ENCODE results near the gene PMEPA1.

PMEPA1 gene

DNA sequence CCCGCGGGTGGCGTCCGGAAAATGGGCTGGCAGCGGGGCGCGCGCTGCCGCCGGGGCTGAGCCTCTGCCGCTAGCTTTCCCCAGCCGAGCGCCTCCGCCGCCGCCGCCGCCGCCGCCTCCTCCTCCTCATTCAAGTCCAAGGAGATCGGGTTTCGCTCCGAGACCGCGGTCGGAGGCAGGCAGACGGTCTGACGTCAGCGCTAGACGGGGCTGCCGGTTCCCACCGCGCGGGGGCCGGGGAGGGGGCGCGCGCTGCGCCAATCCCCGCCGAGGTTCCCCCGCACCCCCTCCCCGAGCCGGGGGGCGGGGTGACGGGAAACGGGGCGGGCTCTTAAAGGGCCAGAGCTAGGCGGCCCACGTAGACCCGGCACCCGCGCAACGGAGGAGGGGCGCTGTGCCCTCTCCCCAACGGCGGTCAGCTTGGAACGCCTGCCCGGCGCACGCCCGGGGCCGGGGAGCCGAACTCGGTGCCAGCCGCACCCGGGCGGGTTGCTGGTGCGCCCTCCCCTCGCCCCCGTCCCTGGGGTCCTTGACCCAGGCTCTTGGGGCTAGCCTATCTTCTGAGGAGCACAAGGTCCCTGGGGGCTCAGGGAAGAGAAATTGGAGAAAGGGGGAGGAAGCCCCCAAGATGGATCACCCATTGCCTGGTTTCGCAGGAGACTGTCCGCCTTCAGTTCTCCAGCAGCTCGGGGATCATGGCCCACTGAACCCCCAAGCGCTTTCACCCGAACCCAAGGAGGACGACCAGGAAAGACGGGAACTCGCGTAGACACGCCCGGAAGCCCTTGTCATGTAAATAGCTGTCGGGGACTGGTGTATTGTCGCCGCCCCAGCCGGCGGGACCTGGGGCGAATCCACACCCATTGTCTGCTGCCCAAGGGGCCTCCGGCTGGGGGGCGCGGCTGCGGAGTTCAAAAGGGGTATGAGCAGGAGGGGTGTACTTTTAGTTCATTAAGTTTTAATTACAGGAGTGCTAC is at the start of gene PMEPA1:
Gene PMEPA1, minus strand, starts transcription at position 193 of the 977 bp plus-strand sequence. CDS start 433 bp downstream, outside the sequence.
- DNase-seq: peak in 50 of 51 donors; percentile 28 to 91 (median 84)

DNA sequence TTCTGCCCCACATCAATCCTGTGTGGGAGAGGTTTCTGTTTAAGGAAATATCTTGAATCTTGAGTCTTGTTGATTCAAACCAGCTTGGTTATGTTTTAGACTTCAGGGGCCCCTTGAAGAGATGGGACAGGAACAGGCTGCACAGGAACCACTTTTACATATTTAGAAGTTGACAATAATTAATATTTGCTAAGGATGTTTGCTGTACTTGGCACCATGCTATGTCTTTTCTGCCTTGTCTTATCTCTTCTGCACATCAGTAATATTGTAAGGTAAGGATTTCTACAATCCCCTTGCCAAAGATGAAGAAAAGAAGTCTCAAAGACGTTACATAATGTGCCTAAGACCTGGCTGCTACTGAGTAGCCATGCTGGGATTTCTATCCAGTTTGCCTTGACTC is 48.0 kb upstream of the PMEPA1 start:
- no peak for DNase-seq

GRCh38 chr20:57756921-57757320 is 47.1 kb upstream of the PMEPA1 start:
- no peak for DNase-seq

GRCh38 chr20:57756213-57756612 is 46.4 kb upstream of the PMEPA1 start:
- DNase-seq: peak in 1 of 51 donors; percentile 2

- DNase-seq: no peak
These were observed 45.8 kb upstream of the PMEPA1 start for GRCh38 chr20:57755609-57756008.

- no peak for DNase-seq
These were observed 44.4 kb upstream of the PMEPA1 start for GRCh38 chr20:57754190-57754589.

- no peak for DNase-seq
These were observed 43.7 kb upstream of the PMEPA1 start for GRCh38 chr20:57753332-57754164.

DNA sequence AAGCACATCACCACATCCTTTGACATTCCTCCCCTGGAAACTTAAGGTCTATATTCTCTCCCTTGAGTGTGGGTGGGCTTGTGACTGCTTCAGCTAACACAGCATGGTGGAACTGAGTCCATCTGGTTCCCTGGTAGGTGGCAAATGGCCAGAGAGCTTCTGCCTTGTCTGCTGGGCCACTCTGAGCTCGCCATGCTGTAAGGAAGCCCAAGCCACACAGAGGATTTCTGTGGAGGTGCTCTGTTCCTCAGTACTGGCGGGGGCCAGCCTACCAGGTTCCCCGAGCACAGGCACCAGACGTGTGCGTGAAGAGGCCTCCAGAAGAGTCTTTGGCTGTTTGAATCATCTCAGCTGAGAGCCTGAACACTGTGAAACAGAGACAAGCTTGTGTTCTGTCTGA is 41.6 kb upstream of the PMEPA1 start:
- no peak for DNase-seq

DNA sequence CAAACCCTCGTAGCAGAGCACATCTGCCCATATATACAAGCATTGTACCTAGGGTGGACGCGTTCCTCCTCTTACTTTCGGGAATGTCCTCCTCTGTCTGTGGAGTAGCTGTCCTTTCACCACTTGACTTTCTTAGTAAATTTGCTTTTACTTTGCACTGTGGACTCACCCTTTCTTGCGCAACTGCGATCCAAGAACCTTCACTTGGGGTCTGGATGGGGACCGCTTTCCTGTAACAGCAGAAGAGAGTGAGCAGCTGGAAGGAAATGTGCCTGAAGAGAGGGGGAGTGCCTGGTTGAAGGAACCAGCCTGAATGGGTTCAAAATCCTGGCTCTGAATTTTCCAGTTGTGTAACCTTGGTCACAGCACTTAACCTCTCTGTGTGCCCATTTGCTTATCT is 40.1 kb upstream of the PMEPA1 start:
- DNase-seq: no peak

DNA sequence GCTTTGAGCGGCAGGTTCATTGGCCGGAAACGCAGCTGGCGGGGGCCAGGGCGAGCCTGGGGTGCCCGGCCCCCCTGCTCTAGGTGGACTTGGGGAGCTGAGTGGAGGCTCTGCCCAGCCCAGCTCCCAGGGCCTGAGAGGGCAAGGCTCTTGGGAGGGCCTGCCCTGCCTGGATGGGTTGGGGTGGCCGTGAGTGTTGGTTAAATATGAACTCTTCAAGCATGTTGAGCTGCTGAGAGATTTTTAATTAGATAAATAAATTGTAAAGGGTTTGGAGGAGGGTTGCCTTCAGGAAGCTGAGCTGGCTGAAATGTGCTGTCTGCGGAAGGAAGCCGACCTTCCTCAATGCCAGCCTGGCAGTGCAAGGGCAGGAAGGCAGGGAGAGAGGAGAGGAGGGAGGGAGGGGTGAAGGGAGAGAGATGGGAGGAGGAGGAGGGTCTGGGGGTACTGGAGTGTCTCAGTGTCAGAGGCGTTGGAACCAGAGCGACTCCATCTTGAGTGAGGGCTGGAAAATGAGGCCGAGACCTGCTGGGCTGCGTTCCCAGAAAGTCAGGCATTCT is 39.4 kb upstream of the PMEPA1 start:
- peak in 1 of 51 donors; percentile 11 for DNase-seq

GRCh38 chr20:57748601-57749130 is 38.9 kb upstream of the PMEPA1 start:
- peak in 50 of 51 donors; percentile 8 to 88 (median 56) for DNase-seq

- no peak for DNase-seq
These were observed 38.2 kb upstream of the PMEPA1 start for GRCh38 chr20:57747861-57748481.

DNA sequence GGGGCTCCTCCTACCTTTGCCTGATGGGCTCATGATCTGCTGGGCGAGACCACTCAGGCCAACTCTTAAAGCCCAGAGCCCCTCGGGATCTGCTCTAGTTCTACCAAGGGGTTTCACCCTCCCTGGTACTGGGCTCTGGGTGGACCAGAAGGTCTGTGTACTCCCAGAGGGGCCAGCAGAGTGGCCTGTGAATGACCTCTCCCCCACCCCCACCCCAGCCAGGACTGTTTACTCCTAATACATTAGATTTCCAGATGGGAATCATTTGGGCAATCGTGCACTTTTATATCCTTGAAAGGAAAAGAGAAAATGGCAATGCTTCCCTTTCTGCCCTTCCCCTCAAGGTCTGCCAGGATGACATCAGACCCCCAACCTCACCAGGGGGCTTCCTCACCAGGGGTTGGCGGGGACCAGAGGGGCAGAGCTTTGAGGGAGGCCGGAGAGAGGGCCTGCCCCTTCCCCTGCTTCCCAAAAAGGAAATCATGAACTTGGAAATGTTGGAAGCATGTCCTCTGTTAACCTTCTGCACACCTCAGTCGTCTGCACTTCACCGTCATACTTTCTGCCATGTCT is 37.1 kb upstream of the PMEPA1 start:
- DNase-seq: no peak

GRCh38 chr20:57746201-57746600 is 36.4 kb upstream of the PMEPA1 start:
- DNase-seq: no peak

DNA sequence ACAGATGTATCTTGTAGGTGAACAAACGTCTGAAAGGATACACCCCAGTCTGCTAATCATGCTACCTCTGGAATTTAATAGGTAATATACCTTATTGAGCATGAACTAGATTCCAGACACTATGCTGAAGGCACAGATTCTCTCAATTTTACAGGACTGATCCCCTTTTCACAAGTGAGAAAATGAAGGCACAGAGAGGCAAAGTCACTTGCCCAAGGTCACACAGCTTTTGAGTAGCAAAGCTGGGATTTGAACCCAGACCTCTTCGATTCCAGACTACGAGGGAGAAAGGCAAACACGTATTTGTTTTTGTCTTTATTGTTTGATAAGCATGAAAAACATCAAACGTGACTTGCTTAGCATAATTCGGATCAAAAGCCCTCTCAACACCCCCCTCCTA is 34.4 kb upstream of the PMEPA1 start:
- DNase-seq: no peak

DNA sequence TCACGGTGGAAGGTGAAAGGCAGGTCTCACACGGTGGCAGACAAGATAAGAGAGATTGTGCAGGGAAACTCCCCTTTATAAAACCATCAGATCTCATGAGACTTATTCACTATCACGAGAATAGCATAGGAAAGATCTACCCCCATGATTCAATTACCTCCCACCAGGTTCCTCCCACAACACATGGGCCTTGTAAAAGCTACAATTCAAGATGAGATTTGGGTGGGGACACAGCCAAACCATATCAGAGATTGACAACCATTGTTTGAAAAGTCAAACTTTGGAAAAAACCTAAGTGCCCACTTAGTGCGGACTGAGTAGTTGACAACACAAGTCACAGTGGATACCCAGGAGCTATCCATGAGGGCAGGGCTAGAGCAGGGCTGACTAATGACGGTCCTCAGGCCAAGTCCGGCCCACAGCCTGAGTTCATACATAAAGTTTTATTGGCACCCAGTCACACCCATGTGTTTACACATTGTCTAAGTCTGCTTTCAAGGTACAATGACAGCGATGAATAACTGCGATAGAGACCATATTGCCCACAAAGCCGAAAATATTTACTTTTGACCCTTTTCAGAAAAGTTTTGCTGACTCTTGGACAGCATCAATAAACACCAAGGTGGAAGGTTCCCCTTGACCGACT is 33.8 kb upstream of the PMEPA1 start:
- no peak for DNase-seq

GRCh38 chr20:57742507-57743181 is 32.8 kb upstream of the PMEPA1 start:
- no peak for DNase-seq

GRCh38 chr20:57738484-57738883 is 28.7 kb upstream of the PMEPA1 start:
- no peak for DNase-seq

DNA sequence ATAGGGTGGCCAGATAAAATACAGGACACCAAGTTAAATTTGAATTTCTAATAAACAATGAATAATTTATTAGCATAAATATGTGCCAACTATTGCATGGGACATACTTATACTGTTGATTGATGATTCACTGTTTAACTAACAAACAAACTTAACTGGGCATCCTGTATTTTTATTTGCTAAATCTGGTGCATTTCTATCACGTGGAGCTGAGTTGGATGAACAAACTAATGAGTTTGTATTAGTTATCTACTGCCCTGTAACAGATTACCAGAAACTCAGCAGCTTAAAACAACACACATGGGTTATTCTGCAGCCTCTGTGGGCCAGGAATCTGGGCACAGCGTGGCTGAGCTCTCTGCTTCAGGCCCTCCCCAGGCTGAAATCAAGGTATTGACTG is 28.2 kb upstream of the PMEPA1 start:
- no peak for DNase-seq

DNA sequence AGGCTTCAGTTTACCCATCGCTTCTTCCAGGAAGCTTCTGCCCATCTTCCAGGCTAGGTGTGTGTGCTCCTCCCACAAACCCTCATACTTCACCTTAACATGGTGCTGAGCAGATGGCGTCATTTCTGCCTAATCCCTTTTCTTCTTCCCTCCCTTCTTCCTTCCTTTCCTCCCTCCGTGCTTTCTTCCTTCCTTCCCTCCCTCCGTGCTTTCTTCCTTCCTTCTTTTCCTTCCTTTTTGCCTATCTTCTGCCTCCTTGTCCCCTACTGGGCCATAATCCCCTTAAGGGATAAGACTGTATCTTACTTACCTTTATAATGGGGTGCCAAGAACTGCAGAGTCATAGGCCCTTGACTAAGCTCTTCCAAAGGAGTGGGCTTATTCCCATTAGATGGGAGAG is 27.5 kb upstream of the PMEPA1 start:
- DNase-seq: no peak

Measured in hypothalamus (tissue), 51 donors.